Astrocyte of the spinal cord (primary cell): ENCODE results near the gene PPIP5K2.
A peak's percentile ranks its signal among the peaks of the same experiment; 100 is the strongest.
"Not testable (repeated sequence)": the region's sequence is repeated elsewhere in the genome, so short reads cannot be mapped to it uniquely, and the experiment has no call there.

Source experiments
- DNase-seq: peaks from one replicate; pipeline ENCODE4 v3.0.0; 2011; ENCODE audit warnings: low read depth, low spot score
- H3K4me3 ChIP-seq: 2 replicates; pipeline ENCODE4 v1.5.1; 2011; ENCODE audit warnings: low read depth, mild to moderate bottlenecking, low read length, moderate library complexity
- CTCF ChIP-seq: IDR thresholded peaks from 2 replicates; pipeline ENCODE4 v1.5.1; 2012; ENCODE audit warnings: low read depth, mild to moderate bottlenecking, low read length, inconsistent platforms
- in situ Hi-C: cut with HindIII; loops from 2 replicates; pipeline ENCODE4 v1.10.0; 2017; ENCODE audit warnings: low sequenced_read_pairs

PPIP5K2 gene

GRCh38 chr5:103218164-103218563 lies 98.1 kb downstream of the PPIP5K2 start:
- peak; percentile 85 for DNase-seq
- no peak for TF ChIP-seq CTCF
- H3K4me3 ChIP-seq = no peak overlapping the region
- in situ Hi-C loops = no loop called here

- H3K4me3 ChIP-seq, in situ Hi-C loops, DNase-seq: not testable (repeated sequence)
These were observed 99.0 kb downstream of the PPIP5K2 start for GRCh38 chr5:103219074-103219473.

- no peak for DNase-seq
- in situ Hi-C loops = no loop called here
- no peak overlapping the region for H3K4me3 ChIP-seq
- no peak for TF ChIP-seq CTCF
These were observed 103.2 kb downstream of the PPIP5K2 start for GRCh38 chr5:103223031-103223955.

- H3K4me3 ChIP-seq = no peak overlapping the region
- peak; percentile 64 for DNase-seq
- peak; percentile 70 for TF ChIP-seq CTCF
These were observed 104.2 kb downstream of the PPIP5K2 start for GRCh38 chr5:103224118-103224893.

GRCh38 chr5:103224894-103225246 lies 104.8 kb downstream of the PPIP5K2 start:
- no peak for DNase-seq
- no peak for TF ChIP-seq CTCF
- H3K4me3 ChIP-seq = no peak overlapping the region
- in situ Hi-C loops = no loop called here

More at GRCh38 chr5:103224118-103224893, 104.2 kb downstream of the PPIP5K2 start:
- in situ Hi-C loops = no loop called here

GRCh38 chr5:103228061-103228460 lies 108.0 kb downstream of the PPIP5K2 start:
- in situ Hi-C loops = no loop called here

More at GRCh38 chr5:103228061-103228460, 108.0 kb downstream of the PPIP5K2 start:
- DNase-seq = no peak
- H3K4me3 ChIP-seq = no peak overlapping the region
- no peak for TF ChIP-seq CTCF
